ENCODE measurements around the gene RBM20. TPM values are rescaled to one million over a fixed set of nuclear protein-coding genes. Genes with fewer than 3 reads are reported as not detected.
A peak's percentile ranks its signal among the peaks of the same experiment; 100 is the strongest.

Gene RBM20
- total RNA-seq, 1 experiment from 2014 or later = 0.17 TPM

GRCh38 chr10:110737886-110738634 is 93.9 kb downstream of the RBM20 start:
- Histone ChIP-seq H3K4ac (ENCODE audit: low read depth, low read length) (no peak overlapping the region), H3K4me1 (ENCODE audit: insufficient read depth, low read length) (peaks cover 2% of the 10 kb centered on the region; the same call in 1 of the 2 replicates), H3K18ac (ENCODE audit: insufficient read length, low read depth, low read length) (no peak overlapping the region), H2AK5ac (ENCODE audit: insufficient read length, low read length) (no peak overlapping the region), H4K5ac (ENCODE audit: insufficient read length, low read depth, low read length) (no peak overlapping the region), H3K79me1 (ENCODE audit: insufficient read depth, low read depth, low read length, poor library complexity, severe bottlenecking) (no peaks in the 10 kb centered on the region), H4K8ac (replicated peaks; ENCODE audit: insufficient read length, low read depth, low read length) (no peak overlapping the region), H4K20me1 (ENCODE audit: control insufficient read depth, insufficient read depth, insufficient read length) (no peaks in the 10 kb centered on the region), H2BK5ac (ENCODE audit: insufficient read length, low read length) (no peak overlapping the region), H3K27me3 (ENCODE audit: insufficient read depth, low read length) (no peaks in the 10 kb centered on the region), H3K56ac (ENCODE audit: insufficient read length, low read depth, low read length) (no peak overlapping the region), H4K91ac (ENCODE audit: insufficient read length, low read depth, low read length) (no peak overlapping the region), H3K9ac (ENCODE audit: extremely low read depth, insufficient read length, low read length) (no peak overlapping the region), H2BK20ac (ENCODE audit: low read depth, low read length, poor library complexity, severe bottlenecking) (no peak overlapping the region), H2BK15ac (ENCODE audit: low read depth, low read length) (no peak overlapping the region), H2BK12ac (ENCODE audit: insufficient read length, low read depth, low read length) (no peak overlapping the region), H3K27ac (ENCODE audit: insufficient read length, low read depth, low read length) (no peak overlapping the region), H3T11ph (ENCODE audit: low read length) (no peak overlapping the region), H3K9me3 (ENCODE audit: control insufficient read depth, low read depth, low read length) (no peaks in the 10 kb centered on the region), H2AFZ (ENCODE audit: low read length) (no peak overlapping the region), H3K14ac (ENCODE audit: insufficient read depth, low read length) (no peak overlapping the region), H2BK120ac (ENCODE audit: low read depth, low read length, poor library complexity, severe bottlenecking) (no peak overlapping the region), H3K4me2 (ENCODE audit: insufficient read depth, insufficient read length, low read length) (no peak overlapping the region), H3K23me2 (ENCODE audit: insufficient read length, low read depth, low read length, poor library complexity, severe bottlenecking) (no peaks in the 10 kb centered on the region), H3K23ac (ENCODE audit: insufficient read length, low read depth, low read length) (no peak overlapping the region), H3K79me2 (ENCODE audit: insufficient read depth, low read length) (no peaks in the 10 kb centered on the region)
- TF ChIP-seq CTCF (conservative IDR thresholded peaks at IDR 0.05) = no peak
- H3K27me3 Mint-ChIP-seq (ENCODE audit: low read depth) = peaks cover 2% of the 10 kb centered on the region
- no peak for DNase-seq
- no peaks in the 10 kb centered on the region for H3K9me3 Mint-ChIP-seq
- H3K4me3 Mint-ChIP-seq = no peak overlapping the region
- no peaks in the 10 kb centered on the region for H3K36me3 Mint-ChIP-seq (ENCODE audit: insufficient read depth in 1 of 3, low read depth in 3 of 3)
- peak overlapping the region in 1 of 3 experiments; percentile 3; a peak in 1 of 7 replicates for H3K27ac Mint-ChIP-seq
- H3K4me1 Mint-ChIP-seq = no peaks in the 10 kb centered on the region
- no CpG with 5 or more reads among the region's 7 CpGs for WGBS (ENCODE audit: extremely low coverage, insufficient read length, low lambda C conversion rate)
